Ovary (tissue), 3 donors: ENCODE results near the gene STARD7.

Source experiments
- POLR2A ChIP-seq: fragments of 450-650 bp; IDR thresholded peaks from one replicate; pipeline ENCODE4 v1.6.1; 2017; ENCODE audit warnings: antibody characterized with exemption, mild to moderate bottlenecking, moderate library complexity
- TF ChIP-seq, protein P1 (sequence below), 3 donors: fragments of 450-650 bp in 2 of 3; fragments of 200-600 bp in 1 of 3; IDR thresholded peaks; one replicate each; pipeline versions ENCODE4 v1.5.1 to v1.8.0; 2016 to 2022; ENCODE audit warnings: antibody characterized with exemption in 3 of 3, mild to moderate bottlenecking in 1 of 3
- donor health status: DM: no; HTN: no; CAD: no.

DNA sequence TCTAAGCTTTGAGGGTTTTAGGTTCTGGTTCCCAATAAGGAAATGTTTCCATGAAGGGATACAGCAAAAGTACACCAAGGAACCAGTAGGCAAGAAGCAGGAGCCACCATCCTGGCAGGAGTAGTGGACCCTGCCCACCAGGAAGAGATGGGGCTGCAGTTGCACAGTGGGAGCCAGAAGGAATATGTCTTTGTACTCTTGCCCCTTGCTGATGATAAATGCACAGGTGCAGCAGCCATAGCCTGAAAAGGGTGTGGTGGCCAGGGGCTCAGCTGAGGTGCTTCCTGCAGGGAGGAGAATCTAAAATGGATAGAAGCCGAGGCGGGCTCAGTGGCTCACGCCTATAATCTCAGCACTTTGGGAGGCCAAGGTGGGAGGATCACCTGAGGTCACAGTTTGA lies 29.6 kb upstream of the STARD7 start:
- no peak for TF ChIP-seq POLR2A
- TF ChIP-seq, protein P1, sequence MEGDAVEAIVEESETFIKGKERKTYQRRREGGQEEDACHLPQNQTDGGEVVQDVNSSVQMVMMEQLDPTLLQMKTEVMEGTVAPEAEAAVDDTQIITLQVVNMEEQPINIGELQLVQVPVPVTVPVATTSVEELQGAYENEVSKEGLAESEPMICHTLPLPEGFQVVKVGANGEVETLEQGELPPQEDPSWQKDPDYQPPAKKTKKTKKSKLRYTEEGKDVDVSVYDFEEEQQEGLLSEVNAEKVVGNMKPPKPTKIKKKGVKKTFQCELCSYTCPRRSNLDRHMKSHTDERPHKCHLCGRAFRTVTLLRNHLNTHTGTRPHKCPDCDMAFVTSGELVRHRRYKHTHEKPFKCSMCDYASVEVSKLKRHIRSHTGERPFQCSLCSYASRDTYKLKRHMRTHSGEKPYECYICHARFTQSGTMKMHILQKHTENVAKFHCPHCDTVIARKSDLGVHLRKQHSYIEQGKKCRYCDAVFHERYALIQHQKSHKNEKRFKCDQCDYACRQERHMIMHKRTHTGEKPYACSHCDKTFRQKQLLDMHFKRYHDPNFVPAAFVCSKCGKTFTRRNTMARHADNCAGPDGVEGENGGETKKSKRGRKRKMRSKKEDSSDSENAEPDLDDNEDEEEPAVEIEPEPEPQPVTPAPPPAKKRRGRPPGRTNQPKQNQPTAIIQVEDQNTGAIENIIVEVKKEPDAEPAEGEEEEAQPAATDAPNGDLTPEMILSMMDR (IDR thresholded peaks at IDR 0.05), result no peak
